ENCODE measurements around the gene ABLIM3.

- TF ChIP-seq POLR2AphosphoS5 (IDR thresholded peaks at IDR 0.05; ENCODE audit: low read depth) (no peak), CTCF (IDR thresholded peaks at IDR 0.05; ENCODE audit: insufficient read depth, low read length) (no peak), SPI1 (IDR thresholded peaks at IDR 0.05; ENCODE audit: borderline replicate concordance, low read depth) (no peak)
These were observed 46.3 kb upstream of the ABLIM3 start for GRCh38 chr5:149094996-149095395.
